ENCODE measurements around the gene XRCC5. TPM values are rescaled to one million over a fixed set of nuclear protein-coding genes. Genes with fewer than 3 reads are reported as not detected.

The XRCC5 gene
- total RNA-seq, 1 experiment from 2014 or later: 618 TPM

DNA sequence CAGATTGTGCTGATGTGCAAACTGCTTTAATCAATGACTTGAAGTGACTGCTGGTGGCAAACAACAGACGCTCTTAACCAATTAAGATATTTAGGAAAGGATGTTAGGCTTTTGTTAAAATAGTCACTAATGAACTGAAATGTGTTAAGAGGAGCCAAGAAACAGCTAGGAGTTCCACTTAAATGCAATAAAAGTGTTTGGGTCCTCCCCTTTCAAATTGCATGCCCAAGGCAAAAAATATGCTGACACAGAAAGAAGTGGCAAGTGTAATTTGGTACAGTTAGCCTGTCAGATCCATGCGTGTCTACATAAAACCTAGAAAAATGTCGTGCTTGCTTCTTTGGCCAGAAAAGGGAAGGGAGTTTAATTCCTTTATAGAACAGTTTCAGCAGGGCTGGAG is 61.9 kb downstream of the XRCC5 start:
- peak overlapping the region in 1 of 3 experiments; percentile 35; a peak in 1 of 7 replicates for H3K27ac Mint-ChIP-seq

More for the DNA sequence above, 61.9 kb downstream of the XRCC5 start:
- Histone ChIP-seq H3K79me2 (ENCODE audit: insufficient read depth, low read length) (peaks cover 4% of the 10 kb centered on the region; the same call in 1 of the 2 replicates), H2AK5ac (ENCODE audit: insufficient read length, low read length) (no peak overlapping the region), H2AFZ (ENCODE audit: low read length) (no peak overlapping the region), H3K4me1 (ENCODE audit: insufficient read depth, low read length) (no peaks in the 10 kb centered on the region), H4K5ac (ENCODE audit: insufficient read length, low read depth, low read length) (no peak overlapping the region), H3K9ac (ENCODE audit: extremely low read depth, insufficient read length, low read length) (no peak overlapping the region), H3T11ph (ENCODE audit: low read length) (no peak overlapping the region), H3K79me1 (ENCODE audit: insufficient read depth, low read depth, low read length, poor library complexity, severe bottlenecking) (peaks cover 15% of the 10 kb centered on the region), H3K4ac (ENCODE audit: low read depth, low read length) (no peak overlapping the region), H3K27me3 (ENCODE audit: insufficient read depth, low read length) (no peaks in the 10 kb centered on the region), H2BK20ac (ENCODE audit: low read depth, low read length, poor library complexity, severe bottlenecking) (no peak overlapping the region), H4K8ac (replicated peaks; ENCODE audit: insufficient read length, low read depth, low read length) (no peak overlapping the region), H4K20me1 (ENCODE audit: control insufficient read depth, insufficient read depth, insufficient read length) (no peaks in the 10 kb centered on the region), H3K4me2 (ENCODE audit: insufficient read depth, insufficient read length, low read length) (no peak overlapping the region), H3K27ac (ENCODE audit: insufficient read length, low read depth, low read length) (no peak overlapping the region), H3K14ac (ENCODE audit: insufficient read depth, low read length) (no peak overlapping the region), H4K91ac (ENCODE audit: insufficient read length, low read depth, low read length) (no peak overlapping the region), H2BK5ac (ENCODE audit: insufficient read length, low read length) (no peak overlapping the region), H2BK15ac (ENCODE audit: low read depth, low read length) (no peak overlapping the region), H3K23ac (ENCODE audit: insufficient read length, low read depth, low read length) (no peak overlapping the region), H3K18ac (ENCODE audit: insufficient read length, low read depth, low read length) (no peak overlapping the region), H2BK12ac (ENCODE audit: insufficient read length, low read depth, low read length) (no peak overlapping the region), H3K9me3 (ENCODE audit: control insufficient read depth, low read depth, low read length) (no peaks in the 10 kb centered on the region), H3K56ac (ENCODE audit: insufficient read length, low read depth, low read length) (no peak overlapping the region), H3K23me2 (ENCODE audit: insufficient read length, low read depth, low read length, poor library complexity, severe bottlenecking) (no peaks in the 10 kb centered on the region), H2BK120ac (ENCODE audit: low read depth, low read length, poor library complexity, severe bottlenecking) (no peak overlapping the region)
- Mint-ChIP-seq H3K27me3 (ENCODE audit: low read depth) (no peaks in the 10 kb centered on the region), H3K9me3 (no peaks in the 10 kb centered on the region), H3K36me3 (ENCODE audit: insufficient read depth in 1 of 3, low read depth in 3 of 3) (peaks cover 47 to 94% (median 90%) of the 10 kb centered on the region in 3 experiments), H3K4me1 (no peaks in the 10 kb centered on the region), H3K4me3 (no peak overlapping the region)
- no CpG with 5 or more reads among the region's 3 CpGs for WGBS (ENCODE audit: extremely low coverage, insufficient read length, low lambda C conversion rate)
- TF ChIP-seq, protein P1, sequence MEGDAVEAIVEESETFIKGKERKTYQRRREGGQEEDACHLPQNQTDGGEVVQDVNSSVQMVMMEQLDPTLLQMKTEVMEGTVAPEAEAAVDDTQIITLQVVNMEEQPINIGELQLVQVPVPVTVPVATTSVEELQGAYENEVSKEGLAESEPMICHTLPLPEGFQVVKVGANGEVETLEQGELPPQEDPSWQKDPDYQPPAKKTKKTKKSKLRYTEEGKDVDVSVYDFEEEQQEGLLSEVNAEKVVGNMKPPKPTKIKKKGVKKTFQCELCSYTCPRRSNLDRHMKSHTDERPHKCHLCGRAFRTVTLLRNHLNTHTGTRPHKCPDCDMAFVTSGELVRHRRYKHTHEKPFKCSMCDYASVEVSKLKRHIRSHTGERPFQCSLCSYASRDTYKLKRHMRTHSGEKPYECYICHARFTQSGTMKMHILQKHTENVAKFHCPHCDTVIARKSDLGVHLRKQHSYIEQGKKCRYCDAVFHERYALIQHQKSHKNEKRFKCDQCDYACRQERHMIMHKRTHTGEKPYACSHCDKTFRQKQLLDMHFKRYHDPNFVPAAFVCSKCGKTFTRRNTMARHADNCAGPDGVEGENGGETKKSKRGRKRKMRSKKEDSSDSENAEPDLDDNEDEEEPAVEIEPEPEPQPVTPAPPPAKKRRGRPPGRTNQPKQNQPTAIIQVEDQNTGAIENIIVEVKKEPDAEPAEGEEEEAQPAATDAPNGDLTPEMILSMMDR (conservative IDR thresholded peaks at IDR 0.05): no peak
- DNase-seq: no peak
